ENCODE results near the gene TARBP1. TPM values are rescaled to one million over a fixed set of nuclear protein-coding genes. Genes with fewer than 3 reads are reported as not detected.
A peak's percentile ranks its signal among the peaks of the same experiment; 100 is the strongest.

The TARBP1 gene
- total RNA-seq, 6 donors from 2014 or later, result 17.6 to 51.2 (median 25.8) TPM

DNA sequence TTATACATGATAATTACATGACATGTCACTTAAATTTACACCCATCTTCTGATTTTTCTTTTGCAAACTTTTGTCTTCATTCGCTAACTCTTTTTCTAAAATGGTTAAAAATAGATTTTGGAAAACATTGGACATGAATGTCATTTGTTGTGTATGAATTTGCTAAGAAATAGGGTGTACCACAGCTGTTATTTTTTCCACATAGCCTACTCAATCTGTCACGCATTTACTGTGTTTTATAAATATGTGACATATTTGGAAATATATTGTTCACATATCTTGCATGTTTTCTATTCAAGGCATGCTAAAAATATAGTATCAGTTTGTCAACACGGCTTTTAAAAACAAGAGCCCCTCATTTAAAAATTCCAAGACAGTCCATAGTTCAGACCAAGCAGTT, 47.9 kb upstream of the TARBP1 start:
- H3K27ac ChIP-seq, result no peak overlapping the region
- H3K36me3 ChIP-seq, result no peaks in the 10 kb centered on the region
- H3K27me3 ChIP-seq, result no peaks in the 10 kb centered on the region
- TF ChIP-seq, protein P1, sequence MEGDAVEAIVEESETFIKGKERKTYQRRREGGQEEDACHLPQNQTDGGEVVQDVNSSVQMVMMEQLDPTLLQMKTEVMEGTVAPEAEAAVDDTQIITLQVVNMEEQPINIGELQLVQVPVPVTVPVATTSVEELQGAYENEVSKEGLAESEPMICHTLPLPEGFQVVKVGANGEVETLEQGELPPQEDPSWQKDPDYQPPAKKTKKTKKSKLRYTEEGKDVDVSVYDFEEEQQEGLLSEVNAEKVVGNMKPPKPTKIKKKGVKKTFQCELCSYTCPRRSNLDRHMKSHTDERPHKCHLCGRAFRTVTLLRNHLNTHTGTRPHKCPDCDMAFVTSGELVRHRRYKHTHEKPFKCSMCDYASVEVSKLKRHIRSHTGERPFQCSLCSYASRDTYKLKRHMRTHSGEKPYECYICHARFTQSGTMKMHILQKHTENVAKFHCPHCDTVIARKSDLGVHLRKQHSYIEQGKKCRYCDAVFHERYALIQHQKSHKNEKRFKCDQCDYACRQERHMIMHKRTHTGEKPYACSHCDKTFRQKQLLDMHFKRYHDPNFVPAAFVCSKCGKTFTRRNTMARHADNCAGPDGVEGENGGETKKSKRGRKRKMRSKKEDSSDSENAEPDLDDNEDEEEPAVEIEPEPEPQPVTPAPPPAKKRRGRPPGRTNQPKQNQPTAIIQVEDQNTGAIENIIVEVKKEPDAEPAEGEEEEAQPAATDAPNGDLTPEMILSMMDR (IDR thresholded peaks at IDR 0.05), result no peak
- TF ChIP-seq POLR2A (IDR thresholded peaks at IDR 0.05) (no peak), POLR2AphosphoS5 (IDR thresholded peaks at IDR 0.05) (no peak), EP300 (IDR thresholded peaks at IDR 0.05) (no peak)
- peaks cover 46 to 76% (median 62%) of the 10 kb centered on the region in 4 donors for H3K4me1 ChIP-seq
- WGBS, 2 donors, result 59 to 69% methylated on average over 3 of the region's 3 CpGs
- DNase-seq (no peak), ATAC-seq (ENCODE audit: low FRiP score in 2 of 2) (no peak)
- no peaks in the 10 kb centered on the region for H3K9me3 ChIP-seq
- H3K4me3 ChIP-seq, result no peak overlapping the region

DNA sequence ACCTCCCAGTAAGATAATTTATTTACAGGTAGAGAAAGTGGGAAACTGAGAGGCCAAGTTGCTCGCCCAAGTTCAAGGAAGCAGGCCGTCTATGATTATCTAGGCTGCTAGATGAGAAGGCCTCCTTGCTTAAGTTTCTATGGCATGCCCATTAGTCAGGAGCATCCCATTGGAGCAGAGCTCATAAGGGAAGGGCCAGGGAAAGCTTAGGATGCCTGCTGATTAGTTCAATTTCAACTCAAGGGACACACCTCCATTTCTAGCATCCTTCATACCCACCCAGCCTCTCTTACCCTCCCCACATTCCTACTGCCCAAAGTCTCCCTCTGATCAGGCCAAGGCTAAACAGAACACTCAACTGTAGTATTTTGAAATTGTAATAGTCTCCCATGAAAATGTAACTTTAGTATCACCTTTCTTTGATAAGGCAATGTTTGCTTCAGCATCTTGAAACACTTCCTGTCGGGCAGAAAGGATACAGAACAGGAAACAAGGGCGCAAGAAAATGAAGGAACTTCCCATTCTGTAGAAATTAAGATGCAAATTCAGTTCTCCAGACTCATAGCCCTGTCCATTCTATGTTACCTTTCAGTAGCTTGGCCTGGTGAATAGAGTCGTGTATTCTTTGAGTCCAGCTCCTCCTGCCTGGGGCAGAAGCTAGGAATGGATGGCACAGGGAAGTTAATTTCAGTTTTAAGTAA, 46.3 kb upstream of the TARBP1 start:
- WGBS, 2 donors, result 50 to 60% methylated on average over 5 of the region's 5 CpGs
- H3K4me3 ChIP-seq, result no peak overlapping the region
- H3K9me3 ChIP-seq, result no peaks in the 10 kb centered on the region
- no peaks in the 10 kb centered on the region for H3K36me3 ChIP-seq
- DNase-seq (peak in 1 of 2 donors; percentile 44), ATAC-seq (ENCODE audit: low FRiP score in 2 of 2) (peak in 1 of 2 donors; percentile 85)
- H3K27me3 ChIP-seq, result no peaks in the 10 kb centered on the region
- peak overlapping the region; percentile 55 to 85 (median 70) for H3K27ac ChIP-seq
- peaks cover 34 to 70% (median 55%) of the 10 kb centered on the region in 4 donors for H3K4me1 ChIP-seq
- TF ChIP-seq POLR2A (IDR thresholded peaks at IDR 0.05) (peak in 1 of 4 donors; percentile 15), EP300 (IDR thresholded peaks at IDR 0.05) (peak in 1 of 4 donors; percentile 44), POLR2AphosphoS5 (IDR thresholded peaks at IDR 0.05) (no peak)

DNA sequence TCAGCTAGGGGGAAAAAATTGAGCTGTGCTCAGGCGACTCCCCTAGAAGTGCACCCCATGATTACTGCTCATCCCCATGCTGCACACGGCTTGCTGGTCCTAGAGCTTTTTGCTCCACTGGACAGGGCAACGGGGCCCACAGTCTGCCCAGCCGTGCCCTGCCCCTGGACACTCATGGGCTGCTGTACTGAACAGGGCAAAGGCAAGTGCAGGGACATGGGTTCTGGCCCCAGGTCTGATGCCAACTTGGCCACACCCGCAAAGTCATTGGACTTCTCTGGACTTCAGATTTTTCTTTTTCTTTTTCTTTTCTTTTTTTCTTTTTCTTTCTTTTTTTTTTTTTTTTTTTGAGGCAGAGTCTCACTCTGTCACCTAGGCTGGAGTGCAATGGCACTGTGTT, 42.9 kb upstream of the TARBP1 start:
- 79 to 84% methylated on average over 5 of the region's 5 CpGs for WGBS, 2 donors
- no peak for TF ChIP-seq EP300 (IDR thresholded peaks at IDR 0.05)
- TF ChIP-seq, protein P1 (IDR thresholded peaks at IDR 0.05), result no peak
- TF ChIP-seq POLR2A (IDR thresholded peaks at IDR 0.05), result no peak
- no peak for TF ChIP-seq POLR2AphosphoS5 (IDR thresholded peaks at IDR 0.05)
- no peak for ATAC-seq (ENCODE audit: low FRiP score in 2 of 2)
- no peak for DNase-seq
- H3K4me1 ChIP-seq, result peaks cover 34 to 44% (median 36%) of the 10 kb centered on the region in 4 donors
- H3K9me3 ChIP-seq, result no peaks in the 10 kb centered on the region
- no peak overlapping the region for H3K4me3 ChIP-seq
- H3K27me3 ChIP-seq, result no peaks in the 10 kb centered on the region
- H3K36me3 ChIP-seq, result no peaks in the 10 kb centered on the region
- peak overlapping the region in 3 of 4 donors; percentile 4 to 85 (median 85) for H3K27ac ChIP-seq

DNA sequence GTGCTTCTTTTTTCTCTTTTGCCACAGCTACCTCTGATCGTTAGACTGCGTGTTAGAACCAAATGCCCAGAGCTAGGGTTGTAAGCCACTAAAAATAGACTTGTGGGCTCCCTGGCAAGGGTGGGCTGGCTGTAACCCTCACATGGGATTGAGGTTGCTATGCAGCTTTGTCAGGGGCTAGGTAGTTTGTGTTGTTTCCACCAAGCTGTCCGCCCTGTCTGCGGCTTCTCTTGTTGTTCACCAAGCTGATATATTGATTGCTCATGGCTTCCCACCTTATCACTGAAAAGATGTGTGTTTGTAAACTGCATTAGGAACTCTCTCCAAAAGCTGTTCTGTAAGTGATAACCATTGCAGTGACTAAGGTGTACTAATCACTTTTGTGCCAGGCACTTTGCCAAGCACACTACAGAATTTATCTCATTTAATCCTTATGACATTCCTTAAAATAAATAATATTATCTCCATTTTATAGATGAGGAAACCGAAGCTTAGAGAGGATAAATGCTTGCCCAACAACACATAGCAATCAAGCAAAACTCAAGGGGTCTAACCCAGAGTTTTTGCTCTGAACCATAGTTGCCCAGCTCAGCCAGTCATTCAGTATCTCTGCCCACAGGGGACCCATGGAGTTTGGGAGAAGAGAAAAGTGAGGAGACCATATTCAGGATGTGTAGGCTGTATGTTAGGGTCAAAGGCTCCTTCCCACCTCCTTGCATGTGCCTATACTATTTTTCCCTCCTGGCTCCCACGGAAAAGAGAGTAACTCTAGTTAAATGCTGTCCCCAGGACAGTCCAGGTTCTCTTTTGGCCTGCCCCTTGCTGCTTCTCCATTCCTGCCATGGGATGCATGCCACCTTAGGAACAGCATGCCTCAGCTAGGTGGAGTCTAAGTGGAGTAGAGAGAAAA, 42.2 kb upstream of the TARBP1 start:
- peaks cover 34 to 44% (median 36%) of the 10 kb centered on the region in 4 donors for H3K4me1 ChIP-seq
- 82 to 89% methylated on average over 6 of the region's 6 CpGs for WGBS, 2 donors
- ATAC-seq (ENCODE audit: low FRiP score in 2 of 2), result no peak
- no peaks in the 10 kb centered on the region for H3K36me3 ChIP-seq
- peak overlapping the region in 1 of 4 donors; percentile 85 for H3K27ac ChIP-seq
- H3K9me3 ChIP-seq, result no peaks in the 10 kb centered on the region
- DNase-seq, result no peak
- H3K4me3 ChIP-seq, result no peak overlapping the region
- no peaks in the 10 kb centered on the region for H3K27me3 ChIP-seq
- no peak for TF ChIP-seq EP300 (IDR thresholded peaks at IDR 0.05)
- TF ChIP-seq POLR2AphosphoS5 (IDR thresholded peaks at IDR 0.05), result no peak
- TF ChIP-seq POLR2A (IDR thresholded peaks at IDR 0.05), result no peak
- TF ChIP-seq, protein P1 (IDR thresholded peaks at IDR 0.05), result no peak

DNA sequence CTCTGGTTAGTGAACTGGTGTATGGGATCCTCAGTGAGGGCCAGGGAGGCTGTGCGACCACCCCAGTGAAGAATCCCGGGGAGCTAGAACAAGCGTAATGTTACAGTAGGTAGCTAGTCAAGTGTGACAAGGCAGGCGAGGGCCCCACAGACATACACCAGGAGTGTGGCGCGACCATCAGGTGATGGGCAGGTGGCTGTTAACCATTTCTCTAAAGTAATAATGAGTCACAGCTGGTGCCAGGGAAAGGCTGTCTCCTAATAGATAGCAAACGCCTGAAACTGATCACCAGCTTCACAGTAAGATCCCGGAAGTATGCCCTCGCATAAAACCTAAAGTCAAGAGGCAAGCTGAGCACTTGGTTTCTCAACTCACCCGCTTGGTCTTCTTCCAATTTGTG, 40.5 kb upstream of the TARBP1 start:
- Histone ChIP-seq H3K27ac (peak overlapping the region in 1 of 4 donors; percentile 32), H3K4me1 (peaks cover 25 to 34% (median 30%) of the 10 kb centered on the region in 4 donors), H3K9me3 (no peaks in the 10 kb centered on the region), H3K4me3 (no peak overlapping the region), H3K36me3 (no peaks in the 10 kb centered on the region), H3K27me3 (no peaks in the 10 kb centered on the region)
- ATAC-seq (ENCODE audit: low FRiP score in 2 of 2) (no peak), DNase-seq (no peak)
- no peak for TF ChIP-seq POLR2AphosphoS5 (IDR thresholded peaks at IDR 0.05)
- TF ChIP-seq, protein P1 (IDR thresholded peaks at IDR 0.05), result no peak
- TF ChIP-seq EP300 (IDR thresholded peaks at IDR 0.05), result no peak
- no peak for TF ChIP-seq POLR2A (IDR thresholded peaks at IDR 0.05)
- 78 to 88% methylated on average over 10 of the region's 10 CpGs for WGBS, 2 donors
